GM23248 (cell line): ENCODE data around the gene GAB2. TPM values are rescaled to one million over a fixed set of nuclear protein-coding genes. Genes with fewer than 3 reads are reported as not detected.

Source experiments
- DNase-seq: peaks from one replicate; pipeline ENCODE4 v3.0.0-alpha.2; 2015
- H2AFZ ChIP-seq: fragments of 200-600 bp; sonication (generic); 2 replicates; pipeline ENCODE4 v1.6.1; 2016; ENCODE audit warnings: antibody characterized with exemption
- H3F3A ChIP-seq: fragments of 200-600 bp; sonication (generic); 2 replicates; pipeline ENCODE4 v1.6.1; 2016; ENCODE audit warnings: mild to moderate bottlenecking, antibody characterized with exemption, mixed run types; ENCODE audit not compliant: insufficient read depth
- H3K27ac ChIP-seq: fragments of 200-600 bp; sonication (generic); 2 replicates; pipeline ENCODE4 v1.5.1; 2016; ENCODE audit warnings: mild to moderate bottlenecking
- H3K27me3 ChIP-seq: fragments of 200-600 bp; sonication (generic); replicated peaks from 2 replicates; pipeline ENCODE4 v1.6.1; 2016; ENCODE audit warnings: mild to moderate bottlenecking; ENCODE audit not compliant: insufficient read depth
- H3K36me3 ChIP-seq: fragments of 200-600 bp; sonication (generic); 2 replicates; pipeline ENCODE4 v1.6.1; 2016; ENCODE audit warnings: low read depth, mild to moderate bottlenecking
- H3K4me1 ChIP-seq: fragments of 200-600 bp; sonication (generic); 2 replicates; pipeline ENCODE4 v1.6.1; 2016; ENCODE audit warnings: mild to moderate bottlenecking; ENCODE audit not compliant: insufficient read depth
- H3K4me2 ChIP-seq: fragments of 200-600 bp; sonication (generic); one replicate; pipeline ENCODE4 v1.6.1; 2016; ENCODE audit warnings: mild to moderate bottlenecking; ENCODE audit not compliant: unreplicated experiment
- H3K4me3 ChIP-seq: fragments of 200-600 bp; sonication (generic); 2 replicates; pipeline ENCODE4 v1.5.1; 2016; ENCODE audit warnings: mild to moderate bottlenecking
- H3K79me2 ChIP-seq: fragments of 200-600 bp; sonication (generic); 2 replicates; pipeline ENCODE4 v1.6.1; 2016; ENCODE audit warnings: mild to moderate bottlenecking; ENCODE audit not compliant: insufficient read depth
- H3K9ac ChIP-seq: fragments of 200-600 bp; sonication (generic); 2 replicates; pipeline ENCODE4 v1.6.1; 2016; ENCODE audit warnings: mild to moderate bottlenecking
- H3K9me2 ChIP-seq: fragments of 200-600 bp; sonication (generic); 2 replicates; pipeline ENCODE4 v1.6.1; 2016; ENCODE audit warnings: mixed run types, mild to moderate bottlenecking, moderate library complexity; ENCODE audit not compliant: insufficient read depth
- H3K9me3 ChIP-seq: fragments of 200-600 bp; sonication (generic); one replicate; pipeline ENCODE4 v1.6.1; 2017; ENCODE audit warnings: low read depth
- H4K20me1 ChIP-seq: fragments of 200-600 bp; sonication (generic); 2 replicates; pipeline ENCODE4 v1.6.0; 2016; ENCODE audit not compliant: insufficient read depth
- EZH2 ChIP-seq: fragments of 200-600 bp; sonication (generic); IDR thresholded peaks from 2 replicates; pipeline ENCODE4 v1.6.1; 2018; ENCODE audit warnings: antibody characterized with exemption, mild to moderate bottlenecking; ENCODE audit not compliant: insufficient read depth, poor library complexity, severe bottlenecking
- EZH2phosphoT487 ChIP-seq: fragments of 200-600 bp; sonication (generic); IDR thresholded peaks from 2 replicates; pipeline ENCODE4 v1.6.1; 2018; ENCODE audit warnings: antibody characterized with exemption, moderate library complexity, mild to moderate bottlenecking, low read depth; ENCODE audit not compliant: insufficient read depth
- WGBS, 2 experiments: methylation state at CpG; one replicate each; pipeline ENCODE4 v1.1.6; 2015 to 2017; ENCODE audit warnings: low lambda C conversion rate in 2 of 2, low coverage in 1 of 2; ENCODE audit errors: missing lambda C conversion rate in 2 of 2; 5-methylcytosine and 5-hydroxymethylcytosine counted together
- in situ Hi-C: fragments of 300-500 bp; cut with MboI; formaldehyde crosslinking; loops from 2 replicates; pipeline ENCODE4 v1.15.0; 2020
- polyA plus RNA-seq: library from polyadenylated mRNA; unstranded; fragments of >200 nt; fragmentation: Nextera tagmentation; extraction: Ambion mirVana; gene quantifications from 2 replicates; pipeline ENCODE4 v1.2.1, GENCODE V29; 2016
- total RNA-seq: library from RNA; depleted of rRNA; stranded (reverse); fragments of >200 nt; shearing (Covaris generic); gene quantifications from 2 replicates; pipeline ENCODE4 v1.2.3, GENCODE V29; 2014

GAB2 gene
- total and polyA plus RNA-seq, 2 experiments from 2014 or later, result 1.8 to 12.2 TPM

DNA sequence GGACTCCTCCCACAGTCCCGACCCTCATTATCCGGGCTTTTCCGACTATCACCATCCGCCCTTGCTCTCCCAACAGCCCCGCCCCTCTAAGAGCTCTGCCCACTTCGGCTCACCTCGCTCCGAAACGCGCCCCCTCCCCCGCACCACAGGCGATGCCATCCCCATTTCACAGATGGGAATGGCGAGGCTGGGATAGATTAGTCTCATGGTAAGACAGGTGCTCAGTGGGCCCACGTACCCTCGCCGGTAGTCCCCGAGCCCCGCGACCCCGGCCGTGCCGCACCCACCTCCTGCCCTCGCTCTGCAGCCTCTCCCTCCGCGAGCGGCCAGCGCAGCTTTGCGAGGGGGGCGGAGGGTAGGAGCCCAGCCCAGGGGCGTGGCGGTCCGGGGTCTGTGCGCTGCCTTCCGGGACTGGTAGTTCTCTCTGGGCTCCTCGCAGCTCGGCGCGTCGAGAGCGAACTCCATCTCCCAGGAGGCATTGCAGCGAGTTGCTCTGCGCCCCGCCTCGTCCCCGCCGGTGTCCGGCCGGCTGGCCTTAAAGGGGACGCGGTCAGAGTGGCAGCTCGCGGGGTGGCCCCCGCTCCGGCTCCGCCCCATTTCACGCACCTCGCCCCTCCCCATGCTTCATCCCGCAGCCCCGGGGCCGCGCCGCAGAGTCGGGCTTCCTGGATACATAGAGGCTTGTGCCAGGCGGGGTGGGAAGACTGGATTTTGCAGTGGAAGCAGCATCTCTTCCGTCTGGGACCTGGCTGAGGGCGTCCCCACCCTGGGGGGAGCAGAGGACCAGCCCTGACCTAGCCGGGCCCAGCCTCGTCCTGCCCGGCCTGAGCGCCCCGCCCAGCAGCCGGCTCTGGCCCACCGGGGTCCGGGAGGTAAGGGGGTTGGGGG lies 229.1 kb downstream of the GAB2 start, which contains the start of the genes KCTD21 and USP35:
TSS of gene KCTD21 (minus strand) at position 341 of the 888 bp plus-strand sequence. CDS start 14,072 bp downstream, outside the sequence.
TSS of gene USP35 (plus strand) at position 634 of the 888 bp plus-strand sequence. CDS start 7,327 bp downstream, outside the sequence.
- TF ChIP-seq EZH2 (no peak), EZH2phosphoT487 (no peak)
- Histone ChIP-seq H3K9me2 (no peaks in the 10 kb centered on the region), H3K4me2 (peak within 1 kb of the TSS; percentile 99), H3K36me3 (no peaks in the 10 kb centered on the region), H3K4me1 (peaks cover 28% of the 10 kb centered on the region), H3K9ac (peak within 1 kb of the TSS; percentile 84), H3K27ac (peak within 1 kb of the TSS; percentile 95), H3K4me3 (peak within 1 kb of the TSS; percentile 93), H4K20me1 (no peaks in the 10 kb centered on the region), H3K27me3 (no peaks in the 10 kb centered on the region), H3K9me3 (no peaks in the 10 kb centered on the region), H3F3A (peaks cover 29% of the 10 kb centered on the region), H3K79me2 (peaks cover 89% of the 10 kb centered on the region), H2AFZ (peak within 1 kb of the TSS; percentile 86)
- 1% methylated on average over 59 to 63 of the region's 74 CpGs for WGBS, 2 experiments
- in situ Hi-C loops, result no loop called here
- peak; percentile 99 for DNase-seq

DNA sequence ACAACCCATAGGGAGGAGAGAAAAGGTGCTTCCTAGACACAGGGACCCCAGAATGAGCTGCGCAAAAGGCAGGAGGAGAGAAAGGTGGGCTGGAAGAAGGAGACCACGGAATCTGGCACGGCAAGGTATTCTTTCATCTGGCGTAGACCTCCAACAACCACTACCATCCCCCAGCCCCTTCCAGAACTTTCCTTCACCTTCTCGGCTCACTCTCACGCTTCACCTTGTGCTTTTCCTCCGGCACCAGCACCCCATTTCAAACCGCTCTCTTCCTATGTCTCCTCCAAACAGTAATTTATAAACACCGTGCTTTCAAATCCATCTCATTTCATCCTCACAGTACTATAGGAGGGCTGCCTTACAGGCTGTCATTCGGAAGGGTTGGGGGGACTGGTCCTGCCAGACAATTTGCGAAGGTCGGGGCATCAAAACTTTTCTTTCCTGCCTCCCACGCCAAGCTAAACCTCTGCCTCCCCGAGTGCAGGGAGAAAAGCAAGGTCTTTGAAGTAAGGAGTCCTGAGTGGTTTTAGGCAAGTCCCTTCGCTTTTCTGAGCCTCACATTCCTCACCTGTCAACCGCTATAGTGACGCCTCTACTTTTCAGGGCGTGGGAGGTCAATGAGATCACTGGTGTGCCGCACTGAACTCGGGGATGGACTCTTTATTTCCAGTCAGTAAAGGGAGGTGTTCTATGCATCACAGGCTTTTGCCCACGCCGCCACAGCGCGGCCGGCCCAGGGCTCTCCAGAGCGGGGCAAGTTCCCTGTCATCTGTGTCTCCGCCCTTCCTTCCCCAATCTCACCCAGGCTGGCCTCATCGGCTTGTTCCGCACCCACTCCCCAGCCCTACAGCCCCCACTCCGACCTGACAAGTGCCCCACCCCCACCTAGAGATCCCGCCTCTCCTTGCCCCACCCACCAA lies 230.0 kb downstream of the GAB2 start:
- in situ Hi-C loops, result no loop called here
- H3K9me3 ChIP-seq, result no peaks in the 10 kb centered on the region
- peak overlapping the region; percentile 84 for H3K9ac ChIP-seq
- 19 to 27% methylated on average over 22 to 31 of the region's 31 CpGs for WGBS, 2 experiments
- peak overlapping the region; percentile 63 for H2AFZ ChIP-seq
- no peaks in the 10 kb centered on the region for H4K20me1 ChIP-seq
- no peaks in the 10 kb centered on the region for H3K9me2 ChIP-seq
- H3F3A ChIP-seq, result peaks cover 25% of the 10 kb centered on the region
- DNase-seq, result peak; percentile 84
- H3K79me2 ChIP-seq, result peaks cover 90% of the 10 kb centered on the region
- H3K36me3 ChIP-seq, result no peaks in the 10 kb centered on the region
- no peaks in the 10 kb centered on the region for H3K27me3 ChIP-seq
- no peak for TF ChIP-seq EZH2
- no peak for TF ChIP-seq EZH2phosphoT487
- peak overlapping the region; percentile 93 for H3K4me3 ChIP-seq
- H3K4me1 ChIP-seq, result peaks cover 28% of the 10 kb centered on the region
- H3K4me2 ChIP-seq, result peak overlapping the region; percentile 99
- H3K27ac ChIP-seq, result peak overlapping the region; percentile 95

- peaks cover 9% of the 10 kb centered on the region; the same call in 1 of the 2 replicates for H3F3A ChIP-seq
- DNase-seq, result no peak
- peaks cover 90% of the 10 kb centered on the region for H3K79me2 ChIP-seq
- no peaks in the 10 kb centered on the region for H3K9me2 ChIP-seq
- WGBS, 2 experiments, result 47 to 55% methylated on average over 2 of the region's 2 CpGs
- no peak overlapping the region for H3K27ac ChIP-seq
- H3K4me2 ChIP-seq, result no peak overlapping the region
- in situ Hi-C loops, result no loop called here
- H3K27me3 ChIP-seq, result no peaks in the 10 kb centered on the region
- no peak overlapping the region for H3K9ac ChIP-seq
- no peak for TF ChIP-seq EZH2phosphoT487
- TF ChIP-seq EZH2, result no peak
- peaks cover 11% of the 10 kb centered on the region for H3K4me1 ChIP-seq
- H4K20me1 ChIP-seq, result no peaks in the 10 kb centered on the region
- no peaks in the 10 kb centered on the region for H3K9me3 ChIP-seq
- H3K36me3 ChIP-seq, result 0 out of 2 replicates have a peak, but pooled peaks cover 6% of the 10 kb centered on the region
- H2AFZ ChIP-seq, result no peak overlapping the region
- no peak overlapping the region for H3K4me3 ChIP-seq
These were observed 236.4 kb downstream of the GAB2 start for GRCh38 chr11:78181185-78181584.

DNA sequence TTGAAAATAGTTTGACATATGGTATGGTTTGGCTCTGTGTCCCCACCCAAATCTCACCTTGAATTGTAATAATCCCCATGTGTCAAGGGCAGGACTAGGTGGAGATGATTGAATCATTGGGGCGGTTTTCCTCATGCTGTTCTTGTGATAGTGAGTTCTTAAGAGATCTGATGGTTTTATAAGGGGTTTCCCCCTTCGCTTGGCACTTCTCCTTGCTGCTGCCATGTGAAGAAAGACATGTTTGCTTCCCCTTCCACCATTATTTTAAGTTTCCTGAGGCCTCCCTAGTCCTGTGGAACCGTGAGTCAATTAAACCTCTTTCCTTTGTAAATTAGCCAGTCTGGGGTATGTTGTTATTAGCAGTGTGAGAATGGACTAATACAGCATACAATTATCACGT lies 236.9 kb downstream of the GAB2 start:
- no peaks in the 10 kb centered on the region for H4K20me1 ChIP-seq
- no peaks in the 10 kb centered on the region for H3K9me2 ChIP-seq
- H3K79me2 ChIP-seq, result peaks cover 91% of the 10 kb centered on the region
- no peak overlapping the region for H3K4me3 ChIP-seq
- TF ChIP-seq EZH2phosphoT487 (no peak), EZH2 (no peak)
- H3K36me3 ChIP-seq, result 0 out of 2 replicates have a peak, but pooled peaks cover 6% of the 10 kb centered on the region
- H3F3A ChIP-seq, result peaks cover 8% of the 10 kb centered on the region; the same call in 1 of the 2 replicates
- 97 to 98% methylated on average over 4 of the region's 4 CpGs for WGBS, 2 experiments
- no peak overlapping the region for H3K4me2 ChIP-seq
- no peaks in the 10 kb centered on the region for H3K27me3 ChIP-seq
- H3K9me3 ChIP-seq, result no peaks in the 10 kb centered on the region
- H3K9ac ChIP-seq, result no peak overlapping the region
- DNase-seq, result no peak
- H3K4me1 ChIP-seq, result peaks cover 8% of the 10 kb centered on the region
- H3K27ac ChIP-seq, result no peak overlapping the region
- in situ Hi-C loops, result no loop called here
- no peak overlapping the region for H2AFZ ChIP-seq
